SK-N-SH (cell line): ENCODE results near the gene AKR1D1.

Experiments used
- GATA2 ChIP-seq: sonication (generic); formaldehyde crosslinking; IDR thresholded peaks from 2 replicates; pipeline ENCODE4 v1.5.0; 2020; ENCODE audit warnings: mild to moderate bottlenecking, missing genetic modification reagents
- JUND ChIP-seq: IDR thresholded peaks from 2 replicates; pipeline ENCODE4 v1.4.0; 2012
- MXI1 ChIP-seq: IDR thresholded peaks from 2 replicates; pipeline ENCODE4 v1.6.1; 2012; ENCODE audit warnings: mild to moderate bottlenecking, low read depth, low read length, improper control_type of control experiment
- NFIC ChIP-seq: IDR thresholded peaks from 2 replicates; pipeline ENCODE4 v1.4.0; 2012; ENCODE audit warnings: borderline replicate concordance
- RFX5 ChIP-seq: IDR thresholded peaks from 2 replicates; pipeline ENCODE4 v1.6.1; 2012; ENCODE audit warnings: mild to moderate bottlenecking, improper control_type of control experiment, low read length
- TF ChIP-seq, protein P1 (sequence below): fragments of 200-600 bp; sonication (generic); IDR thresholded peaks from 2 replicates; pipeline ENCODE4 v1.6.1; 2017; ENCODE audit warnings: antibody characterized with exemption, mild to moderate bottlenecking, moderate library complexity
- TF ChIP-seq, protein P2 (sequence below): IDR thresholded peaks from 2 replicates; pipeline ENCODE4 v1.4.0; 2012; ENCODE audit warnings: low read depth, borderline replicate concordance

DNA sequence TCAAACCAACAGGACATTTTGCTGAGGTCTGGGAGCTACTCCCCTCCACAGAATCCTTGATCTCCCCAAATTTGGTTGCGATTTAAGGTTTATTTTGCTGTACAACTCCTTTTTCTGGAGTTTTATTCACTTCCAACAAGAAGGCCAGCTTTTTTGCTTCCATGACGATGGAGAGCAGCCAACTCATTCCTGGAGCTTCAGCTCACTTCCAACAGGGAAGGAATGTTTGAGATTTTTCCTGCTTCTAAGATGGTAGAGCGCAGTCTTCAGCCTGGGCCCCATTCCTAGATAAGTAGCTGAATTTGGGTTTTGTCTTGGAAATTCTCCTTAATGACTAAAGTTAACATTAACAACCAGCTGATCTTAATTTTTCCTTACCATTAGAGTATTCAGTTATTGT, 43.5 kb upstream of the AKR1D1 start:
- TF ChIP-seq, protein P1, sequence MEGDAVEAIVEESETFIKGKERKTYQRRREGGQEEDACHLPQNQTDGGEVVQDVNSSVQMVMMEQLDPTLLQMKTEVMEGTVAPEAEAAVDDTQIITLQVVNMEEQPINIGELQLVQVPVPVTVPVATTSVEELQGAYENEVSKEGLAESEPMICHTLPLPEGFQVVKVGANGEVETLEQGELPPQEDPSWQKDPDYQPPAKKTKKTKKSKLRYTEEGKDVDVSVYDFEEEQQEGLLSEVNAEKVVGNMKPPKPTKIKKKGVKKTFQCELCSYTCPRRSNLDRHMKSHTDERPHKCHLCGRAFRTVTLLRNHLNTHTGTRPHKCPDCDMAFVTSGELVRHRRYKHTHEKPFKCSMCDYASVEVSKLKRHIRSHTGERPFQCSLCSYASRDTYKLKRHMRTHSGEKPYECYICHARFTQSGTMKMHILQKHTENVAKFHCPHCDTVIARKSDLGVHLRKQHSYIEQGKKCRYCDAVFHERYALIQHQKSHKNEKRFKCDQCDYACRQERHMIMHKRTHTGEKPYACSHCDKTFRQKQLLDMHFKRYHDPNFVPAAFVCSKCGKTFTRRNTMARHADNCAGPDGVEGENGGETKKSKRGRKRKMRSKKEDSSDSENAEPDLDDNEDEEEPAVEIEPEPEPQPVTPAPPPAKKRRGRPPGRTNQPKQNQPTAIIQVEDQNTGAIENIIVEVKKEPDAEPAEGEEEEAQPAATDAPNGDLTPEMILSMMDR = no peak
- TF ChIP-seq RFX5 = no peak
- TF ChIP-seq MXI1 = no peak
- TF ChIP-seq, protein P2, sequence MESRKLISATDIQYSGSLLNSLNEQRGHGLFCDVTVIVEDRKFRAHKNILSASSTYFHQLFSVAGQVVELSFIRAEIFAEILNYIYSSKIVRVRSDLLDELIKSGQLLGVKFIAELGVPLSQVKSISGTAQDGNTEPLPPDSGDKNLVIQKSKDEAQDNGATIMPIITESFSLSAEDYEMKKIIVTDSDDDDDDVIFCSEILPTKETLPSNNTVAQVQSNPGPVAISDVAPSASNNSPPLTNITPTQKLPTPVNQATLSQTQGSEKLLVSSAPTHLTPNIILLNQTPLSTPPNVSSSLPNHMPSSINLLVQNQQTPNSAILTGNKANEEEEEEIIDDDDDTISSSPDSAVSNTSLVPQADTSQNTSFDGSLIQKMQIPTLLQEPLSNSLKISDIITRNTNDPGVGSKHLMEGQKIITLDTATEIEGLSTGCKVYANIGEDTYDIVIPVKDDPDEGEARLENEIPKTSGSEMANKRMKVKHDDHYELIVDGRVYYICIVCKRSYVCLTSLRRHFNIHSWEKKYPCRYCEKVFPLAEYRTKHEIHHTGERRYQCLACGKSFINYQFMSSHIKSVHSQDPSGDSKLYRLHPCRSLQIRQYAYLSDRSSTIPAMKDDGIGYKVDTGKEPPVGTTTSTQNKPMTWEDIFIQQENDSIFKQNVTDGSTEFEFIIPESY = no peak
- no peak for TF ChIP-seq JUND
- TF ChIP-seq GATA2 (CRISPR knock-in tag) = no peak
- TF ChIP-seq NFIC = no peak
